IMR-90 (cell line): ENCODE data around the gene SMC6. TPM values are rescaled to one million over a fixed set of nuclear protein-coding genes. Genes with fewer than 3 reads are reported as not detected.

ENCODE experiments used
- ATAC-seq: fragments of 200-7000 bp; cut with Tn5 transposase; 2 replicates; pipeline ENCODE4 v1.9.1; 2020; ENCODE audit warnings: low read depth, mild to moderate bottlenecking, moderate library complexity
- BruUV-seq: library from RNA; stranded (reverse); fragments of 400-500 nt; replicated peaks from 2 replicates; lab custom pipeline; 2021; lab: Mats Ljungman, UMichigan
- CTCF ChIA-PET: fragments of 300-600 bp; formaldehyde crosslinking; extraction: SDS; loops from one replicate; lab custom pipeline; 2021; ENCODE audit warnings: antibody characterized with exemption; lab: Yijun Ruan, JAX
- POLR2A ChIA-PET: fragments of 300-600 bp; sonication (Branson Sonifier 250); formaldehyde crosslinking; loops from one replicate; lab custom pipeline; 2022; ENCODE audit warnings: antibody characterized with exemption; ENCODE audit not compliant: unreplicated experiment; lab: Charles Lee
- DNase-seq: peaks from one replicate; pipeline ENCODE4 v3.0.0; 2013
- H2AFZ ChIP-seq: replicated peaks from 2 replicates; pipeline ENCODE3; 2013; ENCODE audit warnings: low read length, mild to moderate bottlenecking; ENCODE audit not compliant: poor library complexity
- H2AK5ac ChIP-seq: 2 replicates; pipeline ENCODE4 v1.6.1; 2013; ENCODE audit warnings: low read depth, low read length, inconsistent platforms
- H2AK9ac ChIP-seq: replicated peaks from 2 replicates; pipeline ENCODE3; 2013; ENCODE audit warnings: mild to moderate bottlenecking, low read depth, low read length, moderate library complexity; ENCODE audit not compliant: poor library complexity
- H2BK120ac ChIP-seq: 2 replicates; pipeline ENCODE4 v1.6.1; 2013; ENCODE audit warnings: low read depth, low read length, inconsistent platforms
- H2BK15ac ChIP-seq: 3 replicates; pipeline ENCODE4 v1.6.1; 2013; ENCODE audit warnings: low read depth, low read length, inconsistent platforms
- H2BK20ac ChIP-seq: 2 replicates; pipeline ENCODE4 v1.6.1; 2013; ENCODE audit warnings: low read depth, mild to moderate bottlenecking, inconsistent platforms, low read length, moderate library complexity
- H2BK5ac ChIP-seq: 2 replicates; pipeline ENCODE4 v1.6.1; 2013; ENCODE audit warnings: mild to moderate bottlenecking, low read depth, low read length, inconsistent platforms; ENCODE audit not compliant: poor library complexity, severe bottlenecking
- H3K14ac ChIP-seq: replicated peaks from 2 replicates; pipeline ENCODE4 v1.6.1; 2013; ENCODE audit warnings: low read depth, low read length, inconsistent platforms
- H3K18ac ChIP-seq: 2 replicates; pipeline ENCODE4 v1.6.1; 2013; ENCODE audit warnings: low read depth, low read length, control low read depth
- H3K23ac ChIP-seq: 2 replicates; pipeline ENCODE4 v1.6.1; 2013; ENCODE audit warnings: low read depth, low read length, inconsistent platforms
- H3K27ac ChIP-seq: 2 replicates; pipeline ENCODE4 v1.5.1; 2013; ENCODE audit warnings: mild to moderate bottlenecking, control low read depth, low read length; ENCODE audit not compliant: insufficient read depth
- H3K27me3 ChIP-seq: 2 replicates; pipeline ENCODE4 v1.6.1; 2013; ENCODE audit warnings: low read length; ENCODE audit not compliant: control insufficient read depth, insufficient read depth
- H3K36me3 ChIP-seq: 2 replicates; pipeline ENCODE4 v1.6.1; 2013; ENCODE audit warnings: low read length, mixed read lengths; ENCODE audit not compliant: control insufficient read depth, insufficient read depth
- H3K4ac ChIP-seq: 2 replicates; pipeline ENCODE4 v1.6.1; 2013; ENCODE audit warnings: low read depth, low read length, inconsistent platforms
- H3K4me1 ChIP-seq: 2 replicates; pipeline ENCODE4 v1.6.1; 2013; ENCODE audit warnings: low read length, mixed read lengths; ENCODE audit not compliant: control insufficient read depth, insufficient read depth
- H3K4me2 ChIP-seq: 2 replicates; pipeline ENCODE4 v1.6.1; 2013; ENCODE audit warnings: low read depth, mild to moderate bottlenecking, control low read depth, low read length, moderate library complexity
- H3K4me3 ChIP-seq: 2 replicates; pipeline ENCODE4 v1.5.1; 2013; ENCODE audit warnings: low read depth, mild to moderate bottlenecking, control low read depth, low read length, moderate library complexity; ENCODE audit not compliant: insufficient read depth
- H3K56ac ChIP-seq: 2 replicates; pipeline ENCODE4 v1.6.1; 2013; ENCODE audit warnings: low read length, inconsistent platforms; ENCODE audit not compliant: insufficient read depth; ENCODE audit errors: extremely low read depth
- H3K79me1 ChIP-seq, 2 experiments: 2 replicates each; pipeline ENCODE4 v1.6.1; 2013; ENCODE audit warnings: low read length in 2 of 2, inconsistent platforms in 1 of 2, low read depth in 1 of 2
- H3K9ac ChIP-seq: 2 replicates; pipeline ENCODE4 v1.6.1; 2013; ENCODE audit warnings: low read depth, low read length, control low read depth
- H3K9me1 ChIP-seq: 2 replicates; pipeline ENCODE4 v1.6.1; 2013; ENCODE audit warnings: low read length, inconsistent platforms; ENCODE audit not compliant: insufficient read depth
- H3K9me3 ChIP-seq: 2 replicates; pipeline ENCODE4 v1.6.1; 2013; ENCODE audit warnings: low read length; ENCODE audit not compliant: control insufficient read depth, insufficient read depth
- H4K20me1 ChIP-seq: 2 replicates; pipeline ENCODE4 v1.6.1; 2013; ENCODE audit warnings: low read length, inconsistent platforms; ENCODE audit not compliant: insufficient read depth
- H4K5ac ChIP-seq: 2 replicates; pipeline ENCODE4 v1.6.1; 2013; ENCODE audit warnings: mild to moderate bottlenecking, low read depth, low read length, control low read depth
- H4K8ac ChIP-seq, 2 experiments: 2 replicates each; pipeline ENCODE4 v1.6.1; 2013; ENCODE audit warnings: low read depth in 2 of 2, low read length in 2 of 2, control low read depth in 1 of 2, inconsistent platforms in 1 of 2
- H4K91ac ChIP-seq: 2 replicates; pipeline ENCODE4 v1.6.1; 2013; ENCODE audit warnings: low read depth, low read length, inconsistent platforms; ENCODE audit not compliant: insufficient read depth
- CEBPB ChIP-seq: IDR thresholded peaks from 2 replicates; pipeline ENCODE4 v1.6.1; 2012; ENCODE audit warnings: low read depth, low read length, improper control_type of control experiment
- CHD1 ChIP-seq: IDR thresholded peaks from 2 replicates; pipeline ENCODE4 v1.6.1; 2012; ENCODE audit warnings: low read depth, low read length, improper control_type of control experiment
- MAFK ChIP-seq: IDR thresholded peaks from 2 replicates; pipeline ENCODE4 v1.6.1; 2012; ENCODE audit warnings: low read depth, low read length, improper control_type of control experiment
- MAZ ChIP-seq: IDR thresholded peaks from 2 replicates; pipeline ENCODE4 v1.6.1; 2012; ENCODE audit warnings: low read depth, mild to moderate bottlenecking, low read length, improper control_type of control experiment, moderate library complexity, borderline replicate concordance
- MXI1 ChIP-seq: IDR thresholded peaks from 2 replicates; pipeline ENCODE4 v1.6.1; 2012; ENCODE audit warnings: low read depth, mild to moderate bottlenecking, low read length, moderate library complexity, borderline replicate concordance
- NFE2L2 ChIP-seq: fragments of 150-350 bp; IDR thresholded peaks from 2 replicates; pipeline ENCODE4 v1.6.1; 2016; ENCODE audit warnings: low read depth, mild to moderate bottlenecking, low read length
- POLR2A ChIP-seq: IDR thresholded peaks from 2 replicates; pipeline ENCODE4 v1.6.1; 2012; ENCODE audit warnings: mild to moderate bottlenecking, low read depth, low read length
- RAD21 ChIP-seq: IDR thresholded peaks from 2 replicates; pipeline ENCODE4 v1.6.1; 2012; ENCODE audit warnings: low read length, improper control_type of control experiment
- RCOR1 ChIP-seq: IDR thresholded peaks from 2 replicates; pipeline ENCODE4 v1.6.1; 2012; ENCODE audit warnings: mild to moderate bottlenecking, low read length, improper control_type of control experiment; ENCODE audit not compliant: insufficient replicate concordance
- RFX5 ChIP-seq: IDR thresholded peaks from 2 replicates; pipeline ENCODE4 v1.8.0; 2012; ENCODE audit warnings: low read depth, mild to moderate bottlenecking, low read length, moderate library complexity
- SMC3 ChIP-seq: fragments of 150-350 bp; IDR thresholded peaks from 2 replicates; pipeline ENCODE4 v1.6.1; 2016; ENCODE audit warnings: low read depth, mild to moderate bottlenecking, antibody characterized with exemption, low read length, moderate library complexity
- WGBS, 2 experiments: methylation state at CpG; one replicate each; pipeline versions ENCODE4 v1.1.5 to v1.1.7; 2013; ENCODE audit warnings: missing lambda C conversion rate in 2 of 2; ENCODE audit not compliant: insufficient read length in 1 of 2; ENCODE audit errors: extremely low coverage in 2 of 2; 5-methylcytosine and 5-hydroxymethylcytosine counted together
- dilution Hi-C: fragments of 300-500 bp; cut with HindIII; formaldehyde crosslinking; loops from one replicate; pipeline ENCODE4 v1.14.3; 2018; ENCODE audit warnings: low sequenced_read_pairs; ENCODE audit not compliant: unreplicated experiment
- in situ Hi-C: fragments of 300-500 bp; cut with MboI; formaldehyde crosslinking; loops from 3 replicates; pipeline ENCODE4 v1.14.3; 2019; ENCODE audit warnings: low sequenced_read_pairs, inconsistent platforms, mixed read lengths
- intact Hi-C: fragments of 100-400 bp; cut with micrococcal nuclease; formaldehyde crosslinking; loops from 2 replicates; pipeline ENCODE4 v1.10.0; 2022
- polyA plus RNA-seq, 3 experiments: library from polyadenylated mRNA; depleted of rRNA; stranded (reverse); fragments of >200 nt; gene quantifications; 2 replicates each; pipeline ENCODE4 v1.2.3, GENCODE V29; 2012; ENCODE audit warnings: low replicate concordance in 1 of 3
- total RNA-seq: library from RNA; depleted of rRNA; stranded (reverse); fragments of >200 nt; gene quantifications from 2 replicates; pipeline ENCODE4 v1.2.3, GENCODE V29; 2012
- TF ChIP-seq, protein P1 (sequence below): conservative IDR thresholded peaks from 2 replicates; pipeline ENCODE4 v1.5.1; 2012; ENCODE audit warnings: mild to moderate bottlenecking, low read depth, low read length, improper control_type of control experiment
- TF ChIP-seq, protein P2 (sequence below): fragments of 150-350 bp; IDR thresholded peaks from 2 replicates; pipeline ENCODE4 v1.6.1; 2017; ENCODE audit warnings: mild to moderate bottlenecking, antibody characterized with exemption, low read length, low read depth
- TF ChIP-seq, protein P3 (sequence below): fragments of 150-350 bp; IDR thresholded peaks from 2 replicates; pipeline ENCODE4 v1.6.1; 2016; ENCODE audit warnings: low read depth, mild to moderate bottlenecking, low read length, moderate library complexity, borderline replicate concordance

The SMC6 gene
- total and polyA plus RNA-seq, 2 of the 4 experiments (the other 2 are of a cell fraction) = 6.5 to 10.4 TPM

DNA sequence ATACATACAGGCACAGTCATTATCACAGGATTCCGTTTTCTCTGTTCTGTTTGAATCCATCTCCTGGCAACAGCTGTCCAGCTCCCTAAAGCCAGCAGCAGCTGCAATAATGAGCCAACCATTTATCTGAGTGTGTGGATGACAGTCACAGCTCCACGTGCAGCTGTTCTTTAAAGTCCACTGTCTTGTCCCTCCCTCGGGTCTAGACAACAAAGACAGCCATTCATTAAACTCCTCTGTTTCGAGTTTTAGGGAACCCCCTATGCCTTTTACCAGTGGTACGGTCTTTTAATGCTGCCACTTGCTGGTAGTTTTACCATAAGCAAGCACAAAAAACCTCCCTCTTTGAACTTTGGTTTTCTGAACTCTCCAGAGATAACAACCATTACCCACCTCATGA is 46.6 kb upstream of the SMC6 start:
- Histone ChIP-seq H3K4me3 (no peak overlapping the region), H3K56ac (no peak overlapping the region), H4K5ac (no peak overlapping the region), H3K79me1 (no peaks in the 10 kb centered on the region), H3K36me3 (no peaks in the 10 kb centered on the region), H2AK5ac (no peak overlapping the region), H3K18ac (no peak overlapping the region), H2AK9ac (no peak overlapping the region), H3K4me2 (no peak overlapping the region), H3K9me1 (no peaks in the 10 kb centered on the region), H2BK15ac (no peak overlapping the region), H4K20me1 (no peaks in the 10 kb centered on the region), H3K27ac (no peak overlapping the region), H2AFZ (no peak overlapping the region), H3K14ac (no peak overlapping the region), H4K91ac (no peak overlapping the region), H2BK20ac (no peak overlapping the region), H3K23ac (no peak overlapping the region), H2BK120ac (no peak overlapping the region), H2BK5ac (no peak overlapping the region), H3K9ac (no peak overlapping the region), H3K4ac (no peak overlapping the region), H3K9me3 (no peaks in the 10 kb centered on the region), H4K8ac (no peak overlapping the region), H3K4me1 (no peaks in the 10 kb centered on the region), H3K27me3 (peaks cover 19% of the 10 kb centered on the region)
- POLR2A ChIA-PET = no interaction called here
- no TSS peak for BruUV-seq
- intact Hi-C loops (no loop called here), dilution Hi-C loops (no loop called here), in situ Hi-C loops (no loop called here)
- DNase-seq (peak; percentile 18), ATAC-seq (no peak)
- CTCF ChIA-PET = interaction anchor here (0.6 to 0.7 kb wide), 2 partner anchors 45 to 347 kb away, joined by 3 read pairs; no protein-coding TSS in a partner anchor
- WGBS, 2 experiments = no CpG with 5 or more reads among the region's 5 CpGs
- TF ChIP-seq CEBPB = no peak
- TF ChIP-seq, protein P1, sequence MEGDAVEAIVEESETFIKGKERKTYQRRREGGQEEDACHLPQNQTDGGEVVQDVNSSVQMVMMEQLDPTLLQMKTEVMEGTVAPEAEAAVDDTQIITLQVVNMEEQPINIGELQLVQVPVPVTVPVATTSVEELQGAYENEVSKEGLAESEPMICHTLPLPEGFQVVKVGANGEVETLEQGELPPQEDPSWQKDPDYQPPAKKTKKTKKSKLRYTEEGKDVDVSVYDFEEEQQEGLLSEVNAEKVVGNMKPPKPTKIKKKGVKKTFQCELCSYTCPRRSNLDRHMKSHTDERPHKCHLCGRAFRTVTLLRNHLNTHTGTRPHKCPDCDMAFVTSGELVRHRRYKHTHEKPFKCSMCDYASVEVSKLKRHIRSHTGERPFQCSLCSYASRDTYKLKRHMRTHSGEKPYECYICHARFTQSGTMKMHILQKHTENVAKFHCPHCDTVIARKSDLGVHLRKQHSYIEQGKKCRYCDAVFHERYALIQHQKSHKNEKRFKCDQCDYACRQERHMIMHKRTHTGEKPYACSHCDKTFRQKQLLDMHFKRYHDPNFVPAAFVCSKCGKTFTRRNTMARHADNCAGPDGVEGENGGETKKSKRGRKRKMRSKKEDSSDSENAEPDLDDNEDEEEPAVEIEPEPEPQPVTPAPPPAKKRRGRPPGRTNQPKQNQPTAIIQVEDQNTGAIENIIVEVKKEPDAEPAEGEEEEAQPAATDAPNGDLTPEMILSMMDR = no peak
- TF ChIP-seq CHD1 = no peak
- no peak for TF ChIP-seq SMC3
- TF ChIP-seq, protein P2, sequence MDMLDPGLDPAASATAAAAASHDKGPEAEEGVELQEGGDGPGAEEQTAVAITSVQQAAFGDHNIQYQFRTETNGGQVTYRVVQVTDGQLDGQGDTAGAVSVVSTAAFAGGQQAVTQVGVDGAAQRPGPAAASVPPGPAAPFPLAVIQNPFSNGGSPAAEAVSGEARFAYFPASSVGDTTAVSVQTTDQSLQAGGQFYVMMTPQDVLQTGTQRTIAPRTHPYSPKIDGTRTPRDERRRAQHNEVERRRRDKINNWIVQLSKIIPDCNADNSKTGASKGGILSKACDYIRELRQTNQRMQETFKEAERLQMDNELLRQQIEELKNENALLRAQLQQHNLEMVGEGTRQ = no peak
- TF ChIP-seq MAFK = no peak
- TF ChIP-seq, protein P3, sequence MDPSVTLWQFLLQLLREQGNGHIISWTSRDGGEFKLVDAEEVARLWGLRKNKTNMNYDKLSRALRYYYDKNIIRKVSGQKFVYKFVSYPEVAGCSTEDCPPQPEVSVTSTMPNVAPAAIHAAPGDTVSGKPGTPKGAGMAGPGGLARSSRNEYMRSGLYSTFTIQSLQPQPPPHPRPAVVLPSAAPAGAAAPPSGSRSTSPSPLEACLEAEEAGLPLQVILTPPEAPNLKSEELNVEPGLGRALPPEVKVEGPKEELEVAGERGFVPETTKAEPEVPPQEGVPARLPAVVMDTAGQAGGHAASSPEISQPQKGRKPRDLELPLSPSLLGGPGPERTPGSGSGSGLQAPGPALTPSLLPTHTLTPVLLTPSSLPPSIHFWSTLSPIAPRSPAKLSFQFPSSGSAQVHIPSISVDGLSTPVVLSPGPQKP = no peak
- TF ChIP-seq RAD21 = no peak
- no peak for TF ChIP-seq MXI1
- TF ChIP-seq MAZ = no peak
- no peak for TF ChIP-seq POLR2A
- TF ChIP-seq NFE2L2 = no peak
- TF ChIP-seq RFX5 = no peak
- TF ChIP-seq RCOR1 = no peak
